Kidney (tissue), 14 donors: Measurements from ENCODE around the gene VWA5B2. TPM values are rescaled to one million over a fixed set of nuclear protein-coding genes. Genes with fewer than 3 reads are reported as not detected.

Source experiments
- DNase-seq, 5 donors: peaks; one replicate each; pipeline ENCODE4 v3.0.0-alpha.2; 2013 to 2020
- FAIRE-seq: peaks from 2 replicates; lab custom pipeline; 2012; peaks lifted over from hg19 to GRCh38; lab: Jason Lieb, UNC
- H3K27ac ChIP-seq, 2 donors: one replicate each; pipeline ENCODE4 v1.7.0; 2013; ENCODE audit warnings: low read depth in 2 of 2, low read length in 2 of 2, inconsistent platforms in 1 of 2
- H3K27me3 ChIP-seq: one replicate; pipeline ENCODE4 v1.7.1; 2013; ENCODE audit warnings: low read length, inconsistent platforms; ENCODE audit not compliant: control insufficient read depth, insufficient read depth
- H3K36me3 ChIP-seq, 3 donors: one replicate each; pipeline versions ENCODE4 v1.7.0 to v1.7.1; 2013; ENCODE audit warnings: low read length in 3 of 3, control low read depth in 1 of 3, inconsistent platforms in 1 of 3; ENCODE audit not compliant: insufficient read depth in 3 of 3, control insufficient read depth in 2 of 3
- H3K4me1 ChIP-seq, 3 donors: one replicate each; pipeline versions ENCODE4 v1.7.0 to v1.7.1; 2013; ENCODE audit warnings: low read length in 3 of 3, inconsistent platforms in 1 of 3, low read depth in 1 of 3; ENCODE audit not compliant: control insufficient read depth in 2 of 3, insufficient read depth in 2 of 3
- H3K4me3 ChIP-seq, 3 donors: one replicate each; pipeline versions ENCODE4 v1.7.0 to v1.8.1; 2013; ENCODE audit warnings: low read length in 3 of 3, control low read depth in 1 of 3, inconsistent platforms in 1 of 3
- H3K9ac ChIP-seq, 3 donors: one replicate each; pipeline versions ENCODE4 v1.7.0 to v1.7.1; 2013; ENCODE audit warnings: low read length in 3 of 3, control low read depth in 1 of 3, inconsistent platforms in 1 of 3
- H3K9me3 ChIP-seq, 3 donors: one replicate each; pipeline versions ENCODE4 v1.7.0 to v1.7.1; 2013; ENCODE audit warnings: low read length in 3 of 3, control low read depth in 1 of 3, inconsistent platforms in 1 of 3; ENCODE audit not compliant: control insufficient read depth in 2 of 3, insufficient read depth in 1 of 3
- CTCF ChIP-seq: IDR thresholded peaks from 3 replicates; pipeline ENCODE4 v1.5.1; 2012; ENCODE audit warnings: mild to moderate bottlenecking, moderate library complexity, borderline replicate concordance; ENCODE audit not compliant: insufficient read depth; ENCODE audit errors: extremely low read depth
- intact Hi-C: fragments of 100-400 bp; cut with DNase I; formaldehyde crosslinking; loops from one replicate; pipeline ENCODE4 v1.11.1; 2022
- polyA plus RNA-seq: library from polyadenylated mRNA; stranded (reverse); fragments of 350-450 nt; fragmentation: Illumina TruSeq; extraction: RNeasy Lipid Tissue Mini Kit (QIAGEN cat#74804); gene quantifications from one replicate; pipeline ENCODE4 v1.2.3, GENCODE V29; 2014; ENCODE audit warnings: low read depth, low replicate concordance; ENCODE audit not compliant: insufficient read depth
- total RNA-seq: library from RNA; stranded (reverse); fragmentation: NEBNext Ultra II Directional; extraction: Animal tissue kit (Norgen Biotek cat#: 25700); gene quantifications from one replicate; pipeline ENCODE4 v1.2.1, GENCODE V29; 2021
- donor health status: control.
- donor health status: control.
- donor health status: control.
- donor health status: control.
- donor health status: control.
- donor health status: DM: yes; HTN: yes; CAD: no.
- donor health status: Normal renal cell carcinoma (clear cell type).

The VWA5B2 gene
- total and polyA plus RNA-seq, 2 donors from 2014 or later, result 0.11 to 0.25 TPM

GRCh38 chr3:184258926-184259325 lies 29.5 kb downstream of the VWA5B2 start:
- Histone ChIP-seq H3K4me1 (peaks cover 0 to 15% (median 4%) of the 10 kb centered on the region in 3 donors), H3K36me3 (no peaks in the 10 kb centered on the region), H3K4me3 (no peak overlapping the region), H3K9me3 (no peaks in the 10 kb centered on the region), H3K9ac (no peak overlapping the region), H3K27ac (no peak overlapping the region), H3K27me3 (peaks cover 11% of the 10 kb centered on the region)
- intact Hi-C loops, result no loop called here
- DNase-seq, result no peak
- FAIRE-seq, result no peak
- no peak for TF ChIP-seq CTCF

- no peak for DNase-seq
Measured at GRCh38 chr3:184259396-184259877, 30.1 kb downstream of the VWA5B2 start.

GRCh38 chr3:184259878-184260723 lies 30.7 kb downstream of the VWA5B2 start:
- H3K4me1 ChIP-seq, result peaks cover 0 to 15% (median 4%) of the 10 kb centered on the region in 3 donors
- no peak for FAIRE-seq
- intact Hi-C loops, result no loop called here
- H3K4me3 ChIP-seq, result no peak overlapping the region
- H3K9ac ChIP-seq, result no peak overlapping the region
- H3K27me3 ChIP-seq, result peaks cover 11% of the 10 kb centered on the region
- TF ChIP-seq CTCF, result no peak
- no peaks in the 10 kb centered on the region for H3K36me3 ChIP-seq
- peak; percentile 48 to 73 (median 61) for DNase-seq
- no peak overlapping the region for H3K27ac ChIP-seq
- no peaks in the 10 kb centered on the region for H3K9me3 ChIP-seq

More at GRCh38 chr3:184259396-184259877, 30.1 kb downstream of the VWA5B2 start:
- TF ChIP-seq CTCF, result no peak
- peaks cover 11% of the 10 kb centered on the region for H3K27me3 ChIP-seq
- intact Hi-C loops, result no loop called here
- H3K4me3 ChIP-seq, result no peak overlapping the region
- peaks cover 0 to 15% (median 4%) of the 10 kb centered on the region in 3 donors for H3K4me1 ChIP-seq
- no peaks in the 10 kb centered on the region for H3K36me3 ChIP-seq
- H3K27ac ChIP-seq, result no peak overlapping the region
- no peak for FAIRE-seq
- no peaks in the 10 kb centered on the region for H3K9me3 ChIP-seq
- H3K9ac ChIP-seq, result no peak overlapping the region
